ENCODE results near the gene TMEM271.

DNA sequence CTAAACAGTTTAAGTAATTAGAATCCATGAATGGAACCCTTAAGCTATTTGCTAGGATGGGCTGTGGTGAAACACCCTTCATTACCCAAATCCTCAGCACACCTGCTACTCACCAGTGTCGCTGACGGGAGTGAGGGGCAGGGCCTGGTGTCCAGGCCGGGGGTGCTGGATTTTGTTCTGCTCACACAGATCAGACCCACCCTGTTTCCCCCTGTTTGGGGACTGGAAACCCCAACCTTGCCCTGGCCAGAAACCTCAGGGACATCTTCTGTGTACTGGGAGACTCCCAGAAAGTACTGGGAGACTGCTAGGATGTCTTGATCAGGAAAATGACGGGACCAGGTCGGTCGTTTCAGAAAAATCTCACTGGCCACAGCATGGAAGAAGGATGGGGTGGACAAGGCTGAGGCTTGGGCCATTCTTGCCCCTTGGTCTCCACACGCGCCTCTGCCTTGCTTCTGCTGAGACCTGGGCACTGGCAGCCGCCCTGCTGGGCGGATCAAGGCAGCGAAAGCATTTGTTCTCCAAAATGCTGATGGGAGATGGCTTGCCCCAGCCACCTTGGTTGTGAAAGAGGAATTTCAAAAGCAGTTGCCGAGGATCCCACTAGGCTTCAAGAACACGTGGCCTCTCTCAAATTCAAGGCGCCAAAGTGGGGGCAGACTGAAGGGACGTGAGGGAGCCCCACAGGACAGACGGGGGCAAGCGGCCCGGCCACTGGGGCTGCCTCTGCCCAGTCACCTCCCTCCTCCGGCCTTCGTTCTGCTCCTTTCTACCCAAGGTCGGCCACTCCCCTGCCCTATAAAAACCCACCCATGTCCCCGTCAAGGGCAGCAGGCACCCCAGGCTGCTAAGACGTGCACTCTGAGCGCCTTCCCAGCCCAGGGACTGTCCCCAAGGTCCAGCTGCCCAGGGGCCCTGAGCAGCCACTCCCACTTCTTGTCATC, 25.8 kb upstream of the TMEM271 start:
- TF ChIP-seq POLR2A (IDR thresholded peaks at IDR 0.05) (no peak), CTCF (IDR thresholded peaks at IDR 0.05) (no peak)

Measured in transverse colon (tissue), 3 donors.